BE2C (cell line): ENCODE measurements around the gene HNF1A.
"Not testable (repeated sequence)": the region's sequence is repeated elsewhere in the genome, so short reads cannot be mapped to it uniquely, and the experiment has no call there.

Source experiments
- DNase-seq: peaks from one replicate; pipeline ENCODE4 v3.0.0-alpha.2; 2020
- H3K27me3 ChIP-seq: fragments of 250-450 bp; sonication (Bioruptor Pico); 2 replicates; pipeline ENCODE4 v1.5.1; 2020; ENCODE audit warnings: mild to moderate bottlenecking
- H3K36me3 ChIP-seq: fragments of 250-450 bp; sonication (Bioruptor Pico); 2 replicates; pipeline ENCODE4 v1.5.1; 2020; ENCODE audit warnings: mild to moderate bottlenecking
- H3K4me1 ChIP-seq: fragments of 250-450 bp; sonication (Bioruptor Pico); 2 replicates; pipeline ENCODE4 v1.5.1; 2020
- H3K4me3 ChIP-seq: 2 replicates; pipeline ENCODE4 v1.5.1; 2011; ENCODE audit warnings: low read depth, low read length
- H3K9me3 ChIP-seq: fragments of 250-450 bp; sonication (Bioruptor Pico); 2 replicates; pipeline ENCODE4 v1.5.1; 2020
- TF ChIP-seq, protein P1 (sequence below): IDR thresholded peaks from 2 replicates; pipeline ENCODE4 v1.5.1; 2012; ENCODE audit warnings: mild to moderate bottlenecking, low read depth, low read length

Gene HNF1A

DNA sequence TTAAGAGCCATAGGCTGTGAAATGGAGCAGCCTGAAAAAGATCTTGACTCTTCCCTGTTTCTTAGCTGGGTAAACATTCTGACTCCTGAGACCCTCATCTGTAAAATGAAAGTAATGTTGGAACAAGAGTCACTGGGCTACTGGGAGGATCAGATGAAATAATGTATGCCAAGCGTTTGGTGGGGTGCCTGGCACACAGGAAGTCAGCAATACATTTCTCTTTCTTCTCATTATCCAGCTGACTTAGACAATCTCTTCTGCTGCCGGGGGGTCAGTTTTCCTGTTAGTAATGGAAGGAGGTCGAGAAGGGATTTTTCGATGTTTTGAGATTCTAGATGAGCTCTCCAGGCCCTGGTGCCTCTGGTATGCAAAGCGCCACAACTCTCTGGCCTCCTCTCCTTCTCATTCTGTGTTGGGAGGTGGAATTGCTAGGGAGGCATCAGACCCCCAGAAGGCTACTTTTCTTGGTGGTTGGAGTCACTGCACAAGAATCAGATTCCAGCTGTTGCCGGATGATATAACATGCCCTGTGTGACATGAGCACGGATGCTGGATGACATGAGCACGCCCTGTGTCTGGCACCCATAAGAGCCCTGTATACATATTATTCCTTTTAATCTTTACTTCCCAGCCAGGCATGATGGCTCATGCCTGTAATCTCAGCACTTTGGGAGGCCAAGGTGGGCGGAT lies 56.4 kb downstream of the HNF1A start:
- no peak overlapping the region for H3K4me3 ChIP-seq
- no peaks in the 10 kb centered on the region for H3K9me3 ChIP-seq
- TF ChIP-seq, protein P1, sequence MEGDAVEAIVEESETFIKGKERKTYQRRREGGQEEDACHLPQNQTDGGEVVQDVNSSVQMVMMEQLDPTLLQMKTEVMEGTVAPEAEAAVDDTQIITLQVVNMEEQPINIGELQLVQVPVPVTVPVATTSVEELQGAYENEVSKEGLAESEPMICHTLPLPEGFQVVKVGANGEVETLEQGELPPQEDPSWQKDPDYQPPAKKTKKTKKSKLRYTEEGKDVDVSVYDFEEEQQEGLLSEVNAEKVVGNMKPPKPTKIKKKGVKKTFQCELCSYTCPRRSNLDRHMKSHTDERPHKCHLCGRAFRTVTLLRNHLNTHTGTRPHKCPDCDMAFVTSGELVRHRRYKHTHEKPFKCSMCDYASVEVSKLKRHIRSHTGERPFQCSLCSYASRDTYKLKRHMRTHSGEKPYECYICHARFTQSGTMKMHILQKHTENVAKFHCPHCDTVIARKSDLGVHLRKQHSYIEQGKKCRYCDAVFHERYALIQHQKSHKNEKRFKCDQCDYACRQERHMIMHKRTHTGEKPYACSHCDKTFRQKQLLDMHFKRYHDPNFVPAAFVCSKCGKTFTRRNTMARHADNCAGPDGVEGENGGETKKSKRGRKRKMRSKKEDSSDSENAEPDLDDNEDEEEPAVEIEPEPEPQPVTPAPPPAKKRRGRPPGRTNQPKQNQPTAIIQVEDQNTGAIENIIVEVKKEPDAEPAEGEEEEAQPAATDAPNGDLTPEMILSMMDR, result no peak
- H3K27me3 ChIP-seq, result peaks cover 8% of the 10 kb centered on the region
- no peaks in the 10 kb centered on the region for H3K4me1 ChIP-seq
- no peak for DNase-seq
- no peaks in the 10 kb centered on the region for H3K36me3 ChIP-seq

DNA sequence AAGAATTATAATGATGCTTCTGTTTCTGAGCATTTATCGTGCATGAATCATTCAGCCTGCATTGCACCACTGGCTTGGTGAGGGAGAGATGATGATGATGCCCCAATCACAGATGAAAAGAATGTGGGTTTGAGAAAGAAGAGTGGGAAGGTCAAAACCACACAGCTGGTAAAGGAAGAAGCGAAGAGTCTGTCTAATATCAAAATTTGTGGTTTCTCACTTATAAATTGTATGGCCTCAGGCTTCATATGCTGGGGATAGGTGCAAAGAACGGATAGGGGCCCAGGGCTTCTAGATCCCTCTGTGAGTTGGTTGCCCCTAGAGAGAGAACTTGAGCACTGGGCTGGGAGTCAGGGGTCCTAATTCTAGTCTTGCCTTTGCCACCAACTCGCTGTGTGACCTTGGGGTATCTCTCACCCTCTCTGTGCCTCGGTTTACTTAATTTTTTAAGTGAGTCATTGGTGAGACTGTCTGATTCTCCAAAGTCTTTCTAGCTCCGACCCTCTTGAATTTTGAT lies 58.5 kb downstream of the HNF1A start:
- Histone ChIP-seq H3K4me3 (no peak overlapping the region), H3K4me1 (no peaks in the 10 kb centered on the region), H3K27me3 (peaks cover 8% of the 10 kb centered on the region), H3K9me3 (no peaks in the 10 kb centered on the region), H3K36me3 (no peaks in the 10 kb centered on the region)
- TF ChIP-seq, protein P1, result no peak
- DNase-seq, result no peak

DNA sequence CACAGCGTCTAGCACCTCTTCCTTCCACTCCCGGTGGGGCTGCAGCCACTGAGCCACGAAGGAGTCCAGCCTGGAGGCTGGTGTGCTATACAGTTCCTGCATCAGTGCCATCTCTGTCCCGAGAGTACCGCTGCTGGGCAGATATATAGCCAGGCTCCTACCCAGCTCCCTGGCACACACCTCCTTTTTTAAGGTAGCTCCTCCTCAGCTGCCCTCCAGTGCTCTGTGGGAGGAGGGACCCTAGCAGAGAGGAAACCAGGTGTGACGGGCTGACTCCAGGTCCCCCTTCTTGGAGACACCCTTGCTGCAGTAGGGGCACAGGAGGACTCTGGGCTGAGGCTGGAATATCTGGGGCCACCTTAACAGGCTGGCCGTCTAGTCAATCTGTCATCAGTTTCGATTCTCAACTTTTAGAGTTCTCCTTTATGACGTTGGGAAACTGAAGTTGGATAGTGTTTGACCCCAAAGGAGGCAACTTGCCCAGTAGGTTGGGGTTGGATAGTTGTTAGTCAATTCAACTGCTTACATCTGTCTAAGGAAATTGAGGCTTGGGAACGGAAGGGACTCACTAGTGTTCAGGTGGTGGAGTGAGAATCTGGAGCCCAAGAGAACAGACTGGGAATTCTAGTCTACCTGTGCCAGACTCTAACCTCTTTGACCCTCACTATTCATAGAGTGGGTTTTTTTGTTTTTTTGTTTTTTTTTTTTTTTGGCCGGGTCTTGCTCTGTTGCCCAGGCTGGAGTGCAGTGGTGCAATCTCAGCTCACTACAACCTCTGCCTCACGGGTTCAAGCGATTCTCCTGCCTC lies 60.7 kb downstream of the HNF1A start, which contains the start of gene OASL:
OASL (minus strand) TSS at position 386 of the 808 bp plus-strand sequence; CDS start at position 111, 275 bp downstream.
- H3K4me1 ChIP-seq, result no peaks in the 10 kb centered on the region
- no peak for DNase-seq
- H3K4me3 ChIP-seq, result peak within 1 kb of the TSS; percentile 28; the same call in 1 of the 2 replicates
- TF ChIP-seq, protein P1, result no peak
- H3K9me3 ChIP-seq, result no peaks in the 10 kb centered on the region
- peaks cover 8% of the 10 kb centered on the region for H3K27me3 ChIP-seq
- H3K36me3 ChIP-seq, result no peaks in the 10 kb centered on the region

DNA sequence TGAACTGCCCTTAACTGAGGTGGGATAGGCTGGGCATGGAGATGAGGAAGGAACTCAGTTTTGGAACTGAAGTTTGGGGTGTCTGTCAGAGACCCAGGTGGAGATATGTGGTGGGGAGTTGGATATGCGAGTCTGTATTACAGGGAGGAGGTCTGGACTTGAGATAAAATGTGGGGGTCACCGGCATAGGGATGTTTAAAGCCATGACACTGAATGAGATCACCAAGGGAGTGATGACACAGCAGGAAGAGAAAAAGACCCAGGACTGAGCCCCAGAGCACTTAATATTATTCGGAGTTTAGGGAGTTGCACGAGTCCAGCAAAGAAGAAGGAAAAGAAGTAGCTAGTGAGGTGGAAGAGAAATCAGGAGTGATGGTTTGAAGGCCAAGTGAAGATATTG lies 64.7 kb downstream of the HNF1A start:
- H3K4me1 ChIP-seq, result peaks cover under 1% of the 10 kb centered on the region; the same call in 1 of the 2 replicates
- peaks cover 6% of the 10 kb centered on the region for H3K27me3 ChIP-seq
- TF ChIP-seq, protein P1, result no peak
- no peak overlapping the region for H3K4me3 ChIP-seq
- H3K36me3 ChIP-seq, result no peaks in the 10 kb centered on the region
- no peak for DNase-seq
- H3K9me3 ChIP-seq, result no peaks in the 10 kb centered on the region; the same call in 1 of the 2 replicates

DNA sequence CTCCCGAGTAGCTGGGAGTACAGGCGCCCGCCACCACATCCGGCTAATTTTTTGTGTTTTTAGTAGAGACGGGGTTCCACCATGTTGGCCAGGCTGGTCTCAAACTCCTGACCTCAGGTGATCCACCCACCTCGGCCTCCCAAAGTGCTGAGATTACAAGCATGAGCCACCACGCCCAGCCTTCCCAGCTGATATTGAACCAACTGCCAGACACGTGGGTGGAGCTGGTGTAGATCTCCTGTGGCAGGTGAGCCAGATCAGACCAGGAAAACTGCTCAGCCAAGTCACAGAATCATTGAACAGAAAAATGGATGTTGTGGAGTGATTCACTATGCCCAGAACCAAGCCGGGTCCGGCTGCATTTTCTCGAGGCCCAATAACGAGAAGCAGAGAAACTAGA lies 69.1 kb downstream of the HNF1A start:
- DNase-seq, H3K4me1 ChIP-seq, H3K9me3 ChIP-seq, H3K36me3 ChIP-seq, H3K4me3 ChIP-seq, H3K27me3 ChIP-seq: not testable (repeated sequence)

DNA sequence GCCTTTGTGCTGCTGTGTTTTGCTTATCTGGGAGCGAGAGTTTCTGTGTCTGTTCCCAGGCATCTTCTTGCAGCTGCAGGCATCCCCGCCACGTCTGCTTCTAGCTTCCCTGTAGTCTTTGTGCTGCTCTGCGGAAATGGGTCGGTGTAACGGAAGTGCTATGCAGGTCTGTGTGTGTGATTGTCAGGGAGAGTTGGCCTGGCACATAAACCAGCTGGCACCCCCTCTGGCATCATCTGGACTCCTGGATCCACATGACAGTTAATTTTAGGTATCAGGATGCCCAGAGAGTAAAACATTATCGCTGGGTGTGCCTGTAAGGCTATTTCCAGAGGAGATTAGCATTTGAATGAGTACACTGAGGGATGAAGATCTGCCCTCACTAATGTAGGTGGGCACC lies 70.1 kb downstream of the HNF1A start:
- no peaks in the 10 kb centered on the region for H3K27me3 ChIP-seq
- peak; percentile 54 for DNase-seq
- no peaks in the 10 kb centered on the region for H3K36me3 ChIP-seq
- H3K4me3 ChIP-seq, result peak overlapping the region; percentile 4; the same call in 1 of the 2 replicates
- peaks cover 2% of the 10 kb centered on the region; the same call in 1 of the 2 replicates for H3K4me1 ChIP-seq
- no peaks in the 10 kb centered on the region; the same call in 1 of the 2 replicates for H3K9me3 ChIP-seq
- TF ChIP-seq, protein P1, result no peak
